Testis (tissue), 2 donors: ENCODE measurements around the gene HTT.

Source experiments
- POLR2A ChIP-seq: fragments of 450-650 bp; IDR thresholded peaks from one replicate; pipeline ENCODE4 v1.6.1; 2017; ENCODE audit warnings: antibody characterized with exemption, mild to moderate bottlenecking, moderate library complexity
- TF ChIP-seq, protein P1 (sequence below), 3 experiments: fragments of 450-650 bp in 2 of 3; fragments of 200-600 bp in 1 of 3; sonication (generic) in 1 of 3; IDR thresholded peaks; one replicate each; pipeline ENCODE4 v1.5.1; 2016 to 2019; ENCODE audit warnings: antibody characterized with exemption in 3 of 3, mild to moderate bottlenecking in 2 of 3, moderate library complexity in 1 of 3

DNA sequence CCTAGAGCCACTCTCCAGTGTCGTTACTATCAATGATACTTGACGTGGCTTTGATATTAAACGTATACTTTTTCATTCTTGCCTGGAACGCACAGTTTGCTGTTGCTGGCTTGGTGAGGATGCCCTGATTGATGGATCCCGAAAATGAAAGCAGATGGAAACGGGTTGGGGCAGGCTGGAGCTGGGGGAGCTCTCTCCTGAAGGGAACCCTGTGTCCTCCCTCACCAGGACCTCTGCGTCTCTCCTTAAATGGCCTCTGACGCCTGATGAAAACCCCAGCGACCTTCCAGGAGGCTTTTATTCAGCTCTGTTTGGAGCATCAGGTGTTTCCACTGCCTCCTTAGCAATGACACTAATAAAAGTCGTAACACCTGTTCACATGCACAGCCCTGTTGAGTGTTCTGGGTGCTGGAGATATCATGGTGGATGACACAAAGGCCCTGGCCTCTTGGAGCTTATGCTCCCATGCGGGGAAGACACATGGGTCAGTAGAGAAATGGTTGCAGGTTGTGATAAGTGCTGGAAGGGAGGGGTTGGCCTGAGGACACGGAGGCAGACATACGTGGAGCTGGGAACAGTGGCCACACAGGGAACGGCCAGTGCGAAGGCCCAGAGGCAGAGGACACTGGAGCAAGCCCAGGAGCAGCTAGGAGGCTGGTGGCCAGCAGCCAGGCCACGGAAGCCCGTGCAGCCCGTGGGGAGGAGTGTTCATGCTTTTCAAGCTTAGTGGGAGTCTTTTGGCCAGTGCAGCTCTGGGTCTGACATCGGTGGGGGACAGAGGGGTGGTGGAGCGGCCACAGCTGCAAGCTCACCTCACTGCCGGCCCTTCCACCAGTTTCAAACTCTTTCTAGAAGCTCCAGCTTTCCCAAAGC, 182.0 kb downstream of the HTT start:
- TF ChIP-seq, protein P1, sequence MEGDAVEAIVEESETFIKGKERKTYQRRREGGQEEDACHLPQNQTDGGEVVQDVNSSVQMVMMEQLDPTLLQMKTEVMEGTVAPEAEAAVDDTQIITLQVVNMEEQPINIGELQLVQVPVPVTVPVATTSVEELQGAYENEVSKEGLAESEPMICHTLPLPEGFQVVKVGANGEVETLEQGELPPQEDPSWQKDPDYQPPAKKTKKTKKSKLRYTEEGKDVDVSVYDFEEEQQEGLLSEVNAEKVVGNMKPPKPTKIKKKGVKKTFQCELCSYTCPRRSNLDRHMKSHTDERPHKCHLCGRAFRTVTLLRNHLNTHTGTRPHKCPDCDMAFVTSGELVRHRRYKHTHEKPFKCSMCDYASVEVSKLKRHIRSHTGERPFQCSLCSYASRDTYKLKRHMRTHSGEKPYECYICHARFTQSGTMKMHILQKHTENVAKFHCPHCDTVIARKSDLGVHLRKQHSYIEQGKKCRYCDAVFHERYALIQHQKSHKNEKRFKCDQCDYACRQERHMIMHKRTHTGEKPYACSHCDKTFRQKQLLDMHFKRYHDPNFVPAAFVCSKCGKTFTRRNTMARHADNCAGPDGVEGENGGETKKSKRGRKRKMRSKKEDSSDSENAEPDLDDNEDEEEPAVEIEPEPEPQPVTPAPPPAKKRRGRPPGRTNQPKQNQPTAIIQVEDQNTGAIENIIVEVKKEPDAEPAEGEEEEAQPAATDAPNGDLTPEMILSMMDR (IDR thresholded peaks at IDR 0.05) = no peak
- TF ChIP-seq POLR2A = no peak
